H1 (cell line): Measurements from ENCODE around the gene STX8.

Experiments
- CHD2 ChIP-seq: IDR thresholded peaks from 2 replicates; pipeline ENCODE4 v1.6.1; 2012; ENCODE audit warnings: low read length, improper control_type of control experiment
- EZH2 ChIP-seq: fragments of 200-600 bp; sonication (generic); IDR thresholded peaks from 2 replicates; pipeline ENCODE4 v1.7.1; 2012; ENCODE audit warnings: low read depth, mild to moderate bottlenecking, moderate library complexity, low read length, inconsistent platforms; ENCODE audit not compliant: severe bottlenecking
- PHF8 ChIP-seq: fragments of 200-600 bp; sonication (generic); conservative IDR thresholded peaks from 2 replicates; pipeline ENCODE4 v1.7.1; 2012; ENCODE audit warnings: low read depth, mild to moderate bottlenecking, inconsistent platforms, low read length, moderate library complexity
- POLR2A ChIP-seq, 2 experiments: IDR thresholded peaks; 1 replicate in 1 of 2; 2 replicates in 1 of 2; pipeline ENCODE4 v1.6.1; 2011; ENCODE audit warnings: low read depth in 2 of 2, low read length in 2 of 2, mild to moderate bottlenecking in 2 of 2; ENCODE audit errors: control extremely low read depth in 1 of 2
- TF ChIP-seq, protein P1 (sequence below), 3 experiments: IDR thresholded peaks; 1 replicate in 2 of 3; 2 replicates in 1 of 3; pipeline versions ENCODE4 v1.5.1 to v1.6.1; 2011; ENCODE audit warnings: low read length in 3 of 3, mild to moderate bottlenecking in 3 of 3, inconsistent platforms in 2 of 3, low read depth in 1 of 3, moderate library complexity in 1 of 3; ENCODE audit not compliant: insufficient read depth in 1 of 3; ENCODE audit errors: control extremely low read depth in 1 of 3

DNA sequence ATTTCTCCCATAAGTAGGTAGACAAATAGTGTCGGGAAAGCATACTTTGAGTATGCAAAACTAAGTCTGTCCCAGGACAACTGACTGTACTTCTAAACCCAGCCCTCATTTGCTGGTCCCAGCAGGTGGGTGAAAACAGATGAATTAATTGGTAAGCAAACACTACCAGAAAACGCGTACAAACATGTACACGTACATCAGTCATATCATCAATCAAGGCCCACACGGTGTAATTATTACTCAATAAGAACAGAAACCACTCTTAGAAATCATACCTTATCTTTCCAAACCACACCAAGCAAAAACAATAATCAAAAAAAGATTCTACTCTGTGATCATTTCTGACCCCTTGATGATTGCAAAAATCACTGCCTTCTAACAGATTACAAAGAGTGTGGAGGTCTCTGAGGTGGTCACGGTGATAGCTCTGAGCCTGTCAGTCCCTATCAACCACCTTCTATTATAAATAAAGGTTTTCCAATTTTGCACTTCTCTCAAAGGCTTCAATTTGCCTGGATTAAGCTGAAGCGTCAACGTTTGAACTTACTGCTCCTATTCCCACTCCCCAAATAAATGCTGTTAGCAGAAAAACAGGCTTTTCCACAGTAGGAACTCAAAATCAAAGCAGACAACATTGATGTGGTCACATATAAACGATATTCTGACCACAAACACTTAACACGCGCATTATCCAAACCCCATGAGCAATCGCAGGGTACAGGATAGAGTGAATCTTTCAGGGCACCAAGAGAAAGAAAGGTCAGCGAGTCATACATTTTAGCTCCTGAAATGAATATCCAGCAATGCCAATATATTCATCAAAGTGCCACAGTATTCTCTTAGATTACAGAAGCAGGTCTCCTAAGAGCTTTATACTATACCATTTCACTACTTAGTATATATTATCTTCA is 211.9 kb downstream of the STX8 start:
- TF ChIP-seq PHF8 (no peak), CHD2 (no peak), EZH2 (no peak), POLR2A (IDR thresholded peaks at IDR 0.05; ENCODE audit: control extremely low read depth in 1 of 2, low read depth in 2 of 2, low read length in 2 of 2) (no peak)
- TF ChIP-seq, protein P1, sequence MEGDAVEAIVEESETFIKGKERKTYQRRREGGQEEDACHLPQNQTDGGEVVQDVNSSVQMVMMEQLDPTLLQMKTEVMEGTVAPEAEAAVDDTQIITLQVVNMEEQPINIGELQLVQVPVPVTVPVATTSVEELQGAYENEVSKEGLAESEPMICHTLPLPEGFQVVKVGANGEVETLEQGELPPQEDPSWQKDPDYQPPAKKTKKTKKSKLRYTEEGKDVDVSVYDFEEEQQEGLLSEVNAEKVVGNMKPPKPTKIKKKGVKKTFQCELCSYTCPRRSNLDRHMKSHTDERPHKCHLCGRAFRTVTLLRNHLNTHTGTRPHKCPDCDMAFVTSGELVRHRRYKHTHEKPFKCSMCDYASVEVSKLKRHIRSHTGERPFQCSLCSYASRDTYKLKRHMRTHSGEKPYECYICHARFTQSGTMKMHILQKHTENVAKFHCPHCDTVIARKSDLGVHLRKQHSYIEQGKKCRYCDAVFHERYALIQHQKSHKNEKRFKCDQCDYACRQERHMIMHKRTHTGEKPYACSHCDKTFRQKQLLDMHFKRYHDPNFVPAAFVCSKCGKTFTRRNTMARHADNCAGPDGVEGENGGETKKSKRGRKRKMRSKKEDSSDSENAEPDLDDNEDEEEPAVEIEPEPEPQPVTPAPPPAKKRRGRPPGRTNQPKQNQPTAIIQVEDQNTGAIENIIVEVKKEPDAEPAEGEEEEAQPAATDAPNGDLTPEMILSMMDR (IDR thresholded peaks at IDR 0.05; ENCODE audit: control extremely low read depth in 1 of 3, insufficient read depth in 1 of 3, low read depth in 1 of 3, low read length in 3 of 3) = no peak
